Kidney epithelial cell (primary cell): Measurements from ENCODE around the gene ETV5. TPM values are rescaled to one million over a fixed set of nuclear protein-coding genes. Genes with fewer than 3 reads are reported as not detected.

Source experiments
- DNase-seq: peaks from one replicate; pipeline ENCODE4 v3.0.0-alpha.2; 2010; ENCODE audit warnings: low read depth
- H3K27me3 ChIP-seq: 2 replicates; pipeline ENCODE4 v1.6.0; 2011; ENCODE audit warnings: low read length; ENCODE audit not compliant: control insufficient read depth, insufficient read depth
- H3K36me3 ChIP-seq: 2 replicates; pipeline ENCODE4 v1.5.1; 2011; ENCODE audit warnings: low read length; ENCODE audit not compliant: control insufficient read depth, insufficient read depth
- H3K4me3 ChIP-seq: 2 replicates; pipeline ENCODE4 v1.5.1; 2011; ENCODE audit warnings: low read depth, mild to moderate bottlenecking, control low read depth, low read length
- CTCF ChIP-seq: IDR thresholded peaks from 2 replicates; pipeline ENCODE4 v1.5.1; 2011; ENCODE audit warnings: mild to moderate bottlenecking, moderate library complexity, low read length, control low read depth, inconsistent platforms; ENCODE audit not compliant: insufficient read depth, poor library complexity, severe bottlenecking
- total RNA-seq: library from RNA; depleted of rRNA; stranded (reverse); fragments of >200 nt; gene quantifications from 2 replicates; pipeline ENCODE4 v1.2.3, GENCODE V29; 2015

Gene ETV5
- total RNA-seq, 1 donor from 2014 or later: 33.1 TPM

- Histone ChIP-seq H3K4me3 (no peak overlapping the region), H3K36me3 (no peaks in the 10 kb centered on the region), H3K27me3 (no peaks in the 10 kb centered on the region)
- DNase-seq: no peak
- no peak for TF ChIP-seq CTCF
These were observed 96.8 kb downstream of the ETV5 start for GRCh38 chr3:186012137-186012536.

- no peak for TF ChIP-seq CTCF
- H3K4me3 ChIP-seq: no peak overlapping the region
- H3K36me3 ChIP-seq: no peaks in the 10 kb centered on the region
- no peak for DNase-seq
- no peaks in the 10 kb centered on the region for H3K27me3 ChIP-seq
These were observed 104.2 kb downstream of the ETV5 start for GRCh38 chr3:186004671-186005070.

GRCh38 chr3:186004209-186004608 lies 104.7 kb downstream of the ETV5 start:
- Histone ChIP-seq H3K4me3 (no peak overlapping the region), H3K27me3 (no peaks in the 10 kb centered on the region), H3K36me3 (no peaks in the 10 kb centered on the region)
- TF ChIP-seq CTCF: no peak
- no peak for DNase-seq

- Histone ChIP-seq H3K27me3 (no peaks in the 10 kb centered on the region), H3K4me3 (no peak overlapping the region), H3K36me3 (no peaks in the 10 kb centered on the region)
- no peak for TF ChIP-seq CTCF
- DNase-seq: no peak
These were observed 105.3 kb downstream of the ETV5 start for GRCh38 chr3:186003610-186004009.

GRCh38 chr3:186002884-186003472 lies 105.9 kb downstream of the ETV5 start:
- DNase-seq: no peak
- no peak for TF ChIP-seq CTCF
- no peak overlapping the region for H3K4me3 ChIP-seq

GRCh38 chr3:186001842-186002241 lies 107.0 kb downstream of the ETV5 start:
- DNase-seq: no peak
- no peaks in the 10 kb centered on the region for H3K36me3 ChIP-seq
- no peaks in the 10 kb centered on the region for H3K27me3 ChIP-seq
- no peak for TF ChIP-seq CTCF
- no peak overlapping the region for H3K4me3 ChIP-seq

More at GRCh38 chr3:186002884-186003472, 105.9 kb downstream of the ETV5 start:
- H3K36me3 ChIP-seq: no peaks in the 10 kb centered on the region
- H3K27me3 ChIP-seq: no peaks in the 10 kb centered on the region
